ENCODE measurements around the gene URAD.

The URAD gene

GRCh38 chr13:27997904-27998522 is 9.5 kb upstream of the URAD start:
- DNase-seq: no peak

GRCh38 chr13:27991881-27992280 is 3.4 kb upstream of the URAD start:
- no peak for DNase-seq

GRCh38 chr13:27985600-27985999 is 2.9 kb downstream of the URAD start:
- DNase-seq: no peak

GRCh38 chr13:27982361-27982760 is 6.1 kb downstream of the URAD start:
- no peak for DNase-seq

- DNase-seq: no peak
Observed at GRCh38 chr13:27981006-27981708, 7.3 kb downstream of the URAD start.

- DNase-seq: no peak
Observed at GRCh38 chr13:27980280-27980998, 8.1 kb downstream of the URAD start.

GRCh38 chr13:27979765-27980279 is 8.7 kb downstream of the URAD start:
- no peak for DNase-seq

GRCh38 chr13:27979001-27979643 is 9.4 kb downstream of the URAD start:
- no peak for DNase-seq

GRCh38 chr13:27978301-27978968 is 10.1 kb downstream of the URAD start:
- no peak for DNase-seq

GRCh38 chr13:27977476-27978300 is 10.8 kb downstream of the URAD start:
- DNase-seq: no peak

- no peak for DNase-seq
Observed at GRCh38 chr13:27976362-27977091, 12.0 kb downstream of the URAD start.

GRCh38 chr13:27975564-27976361 is 12.7 kb downstream of the URAD start:
- no peak for DNase-seq

GRCh38 chr13:27973961-27974662 is 14.4 kb downstream of the URAD start:
- DNase-seq: no peak

- DNase-seq: no peak
Observed at GRCh38 chr13:27973291-27973690, 15.2 kb downstream of the URAD start.

GRCh38 chr13:27972478-27972820 is 16.0 kb downstream of the URAD start:
- DNase-seq: no peak

GRCh38 chr13:27971776-27972477 is 16.6 kb downstream of the URAD start:
- no peak for DNase-seq

- DNase-seq: no peak
Observed at GRCh38 chr13:27971236-27971645, 17.3 kb downstream of the URAD start.

- DNase-seq: no peak
Observed at GRCh38 chr13:27970382-27971235, 17.9 kb downstream of the URAD start.
